ENCODE data around the gene DCLK1. TPM values are rescaled to one million over a fixed set of nuclear protein-coding genes. Genes with fewer than 3 reads are reported as not detected.

DCLK1 gene
- total RNA-seq, 1 donor, result not detected

GRCh38 chr13:35920816-35921215, 210.4 kb downstream of the DCLK1 start:
- Histone ChIP-seq H3K27me3 (ENCODE audit: insufficient read depth, low read length) (no peaks in the 10 kb centered on the region), H3K4me3 (ENCODE audit: low read length) (no peak overlapping the region), H3K9me3 (ENCODE audit: low read depth, low read length) (no peaks in the 10 kb centered on the region), H3K4me1 (ENCODE audit: insufficient read depth, low read length) (no peaks in the 10 kb centered on the region)

- Histone ChIP-seq H3K27me3 (ENCODE audit: insufficient read depth, low read length) (no peaks in the 10 kb centered on the region), H3K4me3 (ENCODE audit: low read length) (no peak overlapping the region), H3K4me1 (ENCODE audit: insufficient read depth, low read length) (no peaks in the 10 kb centered on the region), H3K9me3 (ENCODE audit: low read depth, low read length) (no peaks in the 10 kb centered on the region)
Observed at GRCh38 chr13:35917942-35918645, 213.1 kb downstream of the DCLK1 start.

GRCh38 chr13:35917252-35917941, 213.8 kb downstream of the DCLK1 start:
- no peaks in the 10 kb centered on the region for H3K9me3 ChIP-seq (ENCODE audit: low read depth, low read length)
- no peaks in the 10 kb centered on the region for H3K4me1 ChIP-seq (ENCODE audit: insufficient read depth, low read length)
- no peaks in the 10 kb centered on the region for H3K27me3 ChIP-seq (ENCODE audit: insufficient read depth, low read length)
- no peak overlapping the region for H3K4me3 ChIP-seq (ENCODE audit: low read length)

GRCh38 chr13:35916146-35916545, 215.0 kb downstream of the DCLK1 start:
- H3K27me3 ChIP-seq (ENCODE audit: insufficient read depth, low read length), result no peaks in the 10 kb centered on the region
- H3K4me1 ChIP-seq (ENCODE audit: insufficient read depth, low read length), result no peaks in the 10 kb centered on the region
- H3K4me3 ChIP-seq (ENCODE audit: low read length), result no peak overlapping the region
- no peaks in the 10 kb centered on the region for H3K9me3 ChIP-seq (ENCODE audit: low read depth, low read length)

- Histone ChIP-seq H3K4me1 (ENCODE audit: insufficient read depth, low read length) (no peaks in the 10 kb centered on the region), H3K9me3 (ENCODE audit: low read depth, low read length) (no peaks in the 10 kb centered on the region), H3K4me3 (ENCODE audit: low read length) (no peak overlapping the region), H3K27me3 (ENCODE audit: insufficient read depth, low read length) (no peaks in the 10 kb centered on the region)
Observed at GRCh38 chr13:35914662-35915061, 216.5 kb downstream of the DCLK1 start.

- H3K27me3 ChIP-seq (ENCODE audit: insufficient read depth, low read length), result no peaks in the 10 kb centered on the region
- H3K4me3 ChIP-seq (ENCODE audit: low read length), result no peak overlapping the region
- no peaks in the 10 kb centered on the region for H3K9me3 ChIP-seq (ENCODE audit: low read depth, low read length)
- H3K4me1 ChIP-seq (ENCODE audit: insufficient read depth, low read length), result no peaks in the 10 kb centered on the region
Observed at GRCh38 chr13:35912841-35913240, 218.3 kb downstream of the DCLK1 start.

- H3K9me3 ChIP-seq (ENCODE audit: low read depth, low read length), result no peaks in the 10 kb centered on the region
- H3K4me1 ChIP-seq (ENCODE audit: insufficient read depth, low read length), result no peaks in the 10 kb centered on the region
- H3K27me3 ChIP-seq (ENCODE audit: insufficient read depth, low read length), result no peaks in the 10 kb centered on the region
- H3K4me3 ChIP-seq (ENCODE audit: low read length), result no peak overlapping the region
Observed at GRCh38 chr13:35909837-35910540, 221.2 kb downstream of the DCLK1 start.

GRCh38 chr13:35909091-35909490, 222.1 kb downstream of the DCLK1 start:
- H3K4me1 ChIP-seq (ENCODE audit: insufficient read depth, low read length), result no peaks in the 10 kb centered on the region
- H3K4me3 ChIP-seq (ENCODE audit: low read length), result no peak overlapping the region
- H3K27me3 ChIP-seq (ENCODE audit: insufficient read depth, low read length), result no peaks in the 10 kb centered on the region
- H3K9me3 ChIP-seq (ENCODE audit: low read depth, low read length), result no peaks in the 10 kb centered on the region

GRCh38 chr13:35908226-35908625, 223.0 kb downstream of the DCLK1 start:
- Histone ChIP-seq H3K27me3 (ENCODE audit: insufficient read depth, low read length) (no peaks in the 10 kb centered on the region), H3K4me3 (ENCODE audit: low read length) (no peak overlapping the region), H3K4me1 (ENCODE audit: insufficient read depth, low read length) (no peaks in the 10 kb centered on the region), H3K9me3 (ENCODE audit: low read depth, low read length) (no peaks in the 10 kb centered on the region)

GRCh38 chr13:35906636-35907035, 224.5 kb downstream of the DCLK1 start:
- H3K4me1 ChIP-seq (ENCODE audit: insufficient read depth, low read length), result no peaks in the 10 kb centered on the region
- H3K4me3 ChIP-seq (ENCODE audit: low read length), result no peak overlapping the region
- no peaks in the 10 kb centered on the region for H3K27me3 ChIP-seq (ENCODE audit: insufficient read depth, low read length)
- H3K9me3 ChIP-seq (ENCODE audit: low read depth, low read length), result no peaks in the 10 kb centered on the region

GRCh38 chr13:35903075-35903474, 228.1 kb downstream of the DCLK1 start:
- Histone ChIP-seq H3K27me3 (ENCODE audit: insufficient read depth, low read length) (no peaks in the 10 kb centered on the region), H3K4me1 (ENCODE audit: insufficient read depth, low read length) (no peaks in the 10 kb centered on the region), H3K9me3 (ENCODE audit: low read depth, low read length) (no peaks in the 10 kb centered on the region), H3K4me3 (ENCODE audit: low read length) (no peak overlapping the region)

- H3K9me3 ChIP-seq (ENCODE audit: low read depth, low read length), result no peaks in the 10 kb centered on the region
- no peaks in the 10 kb centered on the region for H3K4me1 ChIP-seq (ENCODE audit: insufficient read depth, low read length)
- no peaks in the 10 kb centered on the region for H3K27me3 ChIP-seq (ENCODE audit: insufficient read depth, low read length)
- H3K4me3 ChIP-seq (ENCODE audit: low read length), result no peak overlapping the region
Observed at GRCh38 chr13:35898041-35898440, 233.1 kb downstream of the DCLK1 start.

- Histone ChIP-seq H3K27me3 (ENCODE audit: insufficient read depth, low read length) (no peaks in the 10 kb centered on the region), H3K4me1 (ENCODE audit: insufficient read depth, low read length) (no peaks in the 10 kb centered on the region), H3K4me3 (ENCODE audit: low read length) (no peak overlapping the region), H3K9me3 (ENCODE audit: low read depth, low read length) (no peaks in the 10 kb centered on the region)
Observed at GRCh38 chr13:35894636-35895035, 236.5 kb downstream of the DCLK1 start.

GRCh38 chr13:35892837-35893814, 238.1 kb downstream of the DCLK1 start:
- H3K27me3 ChIP-seq (ENCODE audit: insufficient read depth, low read length), result no peaks in the 10 kb centered on the region
- no peaks in the 10 kb centered on the region for H3K4me1 ChIP-seq (ENCODE audit: insufficient read depth, low read length)
- H3K9me3 ChIP-seq (ENCODE audit: low read depth, low read length), result no peaks in the 10 kb centered on the region
- H3K4me3 ChIP-seq (ENCODE audit: low read length), result no peak overlapping the region

Data from mononuclear cell (primary cell).